NT2/D1 (cell line): Measurements from ENCODE around the gene ARMH2.

Experiments used
- SUZ12 ChIP-seq: IDR thresholded peaks from 2 replicates; pipeline ENCODE4 v1.6.1; 2011; ENCODE audit not compliant: insufficient read length, insufficient read depth; ENCODE audit errors: extremely low read depth
- YY1 ChIP-seq: IDR thresholded peaks from 2 replicates; pipeline ENCODE4 v1.6.1; 2011; ENCODE audit not compliant: insufficient read length, insufficient read depth
- ZNF274 ChIP-seq: IDR thresholded peaks from 2 replicates; pipeline ENCODE4 v1.6.1; 2011; ENCODE audit warnings: mild to moderate bottlenecking, low read depth, low read length

DNA sequence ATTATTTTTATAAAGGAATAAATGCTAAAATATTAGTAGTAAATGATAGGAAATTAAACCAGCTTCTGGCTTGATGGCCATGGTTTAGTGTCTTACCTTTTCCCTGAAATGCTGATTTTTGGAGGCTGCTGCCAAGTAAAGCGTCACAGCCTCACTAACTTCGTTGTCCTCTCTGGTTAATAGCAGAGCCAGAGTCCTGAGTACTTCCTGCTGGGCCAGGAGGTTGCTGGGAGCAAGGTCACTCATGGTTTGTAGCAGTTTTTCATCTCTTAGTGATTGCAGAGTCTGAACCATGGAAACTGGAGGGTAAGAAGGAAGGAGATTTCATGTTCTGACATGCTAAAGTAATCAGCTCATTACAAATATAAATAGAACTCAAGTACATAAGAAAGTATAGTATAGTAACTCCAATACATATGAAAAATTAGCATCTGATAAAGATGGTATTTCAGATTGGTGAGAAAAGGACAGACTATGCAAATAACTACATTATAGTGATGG is 26.5 kb upstream of the ARMH2 start:
- TF ChIP-seq YY1 (no peak), ZNF274 (no peak), SUZ12 (no peak)
